KOPT-K1 (cell line): ENCODE results near the gene MYBBP1A.
A peak's percentile ranks its signal among the peaks of the same experiment; 100 is the strongest.
"Not testable (repeated sequence)": the region's sequence is repeated elsewhere in the genome, so short reads cannot be mapped to it uniquely, and the experiment has no call there.

Source experiments
- H3K27ac ChIP-seq: fragments of 200-600 bp; sonication (generic); 2 replicates; pipeline ENCODE4 v1.5.1; 2016; ENCODE audit warnings: antibody characterized with exemption, mild to moderate bottlenecking, low read depth, low read length; ENCODE audit not compliant: poor library complexity, severe bottlenecking
- H3K36me3 ChIP-seq: fragments of 200-600 bp; sonication (generic); 2 replicates; pipeline ENCODE4 v1.5.1; 2017; ENCODE audit warnings: antibody characterized with exemption, mild to moderate bottlenecking, low read length, moderate library complexity; ENCODE audit not compliant: insufficient read depth
- H3K9me3 ChIP-seq: fragments of 200-600 bp; sonication (generic); 2 replicates; pipeline ENCODE4 v1.5.1; 2017; ENCODE audit warnings: antibody characterized with exemption, low read length, mild to moderate bottlenecking; ENCODE audit not compliant: insufficient read depth, poor library complexity, severe bottlenecking

MYBBP1A gene

GRCh38 chr17:4554997-4555799, at the start of gene MYBBP1A:
Gene MYBBP1A, minus strand, starts transcription at chr17:4555384. Its CDS starts 60 bp downstream, at chr17:4555324.
- H3K27ac ChIP-seq = peak within 1 kb of the TSS; percentile 86

GRCh38 chr17:4604736-4605135, 49.6 kb upstream of the MYBBP1A start:
- not testable (repeated sequence) for H3K27ac ChIP-seq, H3K9me3 ChIP-seq, H3K36me3 ChIP-seq

More at GRCh38 chr17:4554997-4555799, at the start of gene MYBBP1A:
- Histone ChIP-seq H3K9me3 (no peaks in the 10 kb centered on the region), H3K36me3 (peaks cover 38% of the 10 kb centered on the region)

DNA sequence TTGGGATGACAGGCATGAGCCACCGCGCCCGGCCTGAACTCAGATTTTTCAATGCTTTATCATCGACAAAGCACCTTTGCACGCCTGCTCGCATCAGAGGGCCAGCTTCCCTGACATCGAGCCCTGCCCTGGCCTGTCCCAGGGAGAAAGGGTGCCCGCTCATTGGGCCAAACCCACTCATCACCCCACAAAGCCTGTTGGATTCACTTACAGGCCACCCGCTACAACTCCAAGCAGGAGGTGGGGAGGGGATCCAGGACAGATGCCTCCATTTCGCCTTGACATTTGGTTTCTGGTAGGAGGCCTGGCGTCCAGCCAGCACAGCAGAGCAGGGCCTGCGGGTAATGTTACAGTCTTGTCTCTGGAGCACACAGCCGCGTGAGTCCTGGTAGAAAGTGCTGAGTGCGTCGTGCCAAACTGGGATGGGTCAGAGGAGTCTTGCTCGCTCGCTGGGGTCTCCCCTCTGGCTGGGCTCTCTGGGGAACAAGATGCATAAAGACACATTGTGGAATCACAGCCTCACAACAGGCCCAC, 49.0 kb upstream of the MYBBP1A start:
- Histone ChIP-seq H3K27ac (no peak overlapping the region), H3K36me3 (no peaks in the 10 kb centered on the region), H3K9me3 (no peaks in the 10 kb centered on the region)

DNA sequence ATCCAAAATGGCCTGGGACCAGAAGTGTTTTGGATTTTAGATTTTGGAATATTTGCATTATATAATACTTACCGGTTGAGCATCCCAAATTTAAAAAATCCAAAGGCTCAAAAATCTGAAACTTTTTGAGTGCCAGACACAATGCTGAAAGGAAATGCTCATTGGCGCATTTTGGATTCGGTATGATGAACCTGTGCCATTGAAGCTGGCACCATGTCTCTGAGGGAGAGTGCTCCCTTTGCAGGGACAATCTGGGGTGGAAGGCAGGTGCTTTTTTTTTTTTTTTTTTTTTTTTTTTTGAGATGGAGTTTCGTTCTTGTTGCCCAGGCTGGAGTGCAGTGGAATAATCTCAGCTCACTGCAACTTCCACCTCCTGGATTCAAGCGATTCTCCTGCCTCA, 46.9 kb upstream of the MYBBP1A start:
- Histone ChIP-seq H3K9me3 (no peaks in the 10 kb centered on the region), H3K27ac (no peak overlapping the region), H3K36me3 (no peaks in the 10 kb centered on the region)

DNA sequence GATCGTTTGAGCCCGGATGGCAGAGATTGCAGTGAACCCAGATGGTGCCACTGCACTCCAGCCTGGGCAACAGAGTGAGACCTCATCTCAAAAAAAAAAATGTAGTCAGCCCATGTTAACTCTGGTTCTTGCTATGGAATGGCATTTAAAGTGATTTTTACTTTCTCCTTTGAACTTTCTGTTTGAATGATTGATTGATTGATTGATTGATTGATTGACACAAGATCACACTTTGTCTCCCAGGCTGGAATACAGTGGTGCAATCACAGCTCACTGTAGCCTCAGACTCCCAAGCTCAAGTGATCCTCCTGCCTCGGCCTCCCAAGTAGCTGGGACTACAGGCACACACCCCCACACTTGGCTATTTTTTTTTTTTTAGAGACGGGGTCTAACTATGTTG, 46.1 kb upstream of the MYBBP1A start:
- no peaks in the 10 kb centered on the region for H3K36me3 ChIP-seq
- H3K9me3 ChIP-seq = no peaks in the 10 kb centered on the region

DNA sequence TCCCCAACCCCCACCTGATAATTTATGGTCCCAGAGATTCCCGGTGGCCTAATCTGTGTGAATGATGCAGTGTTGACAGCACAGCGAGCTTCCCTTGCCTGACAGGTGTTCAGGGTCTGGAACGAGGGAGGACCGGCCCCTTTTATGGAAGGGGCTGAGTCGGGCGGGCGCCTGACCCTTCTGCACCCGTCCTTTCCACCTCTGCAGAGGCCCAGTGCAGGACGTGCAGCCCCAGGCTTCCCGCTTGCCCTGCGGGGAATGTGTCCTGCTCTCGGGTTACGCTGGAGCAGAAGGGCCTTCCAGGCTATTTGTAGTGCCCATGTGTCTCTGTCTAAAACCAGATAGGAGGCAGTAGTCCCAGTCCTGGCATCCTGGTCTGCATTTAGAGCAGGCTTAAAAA, 45.4 kb upstream of the MYBBP1A start:
- Histone ChIP-seq H3K27ac (no peak overlapping the region), H3K36me3 (no peaks in the 10 kb centered on the region), H3K9me3 (no peaks in the 10 kb centered on the region)

More for the DNA sequence above, 46.1 kb upstream of the MYBBP1A start:
- H3K27ac ChIP-seq = no peak overlapping the region

DNA sequence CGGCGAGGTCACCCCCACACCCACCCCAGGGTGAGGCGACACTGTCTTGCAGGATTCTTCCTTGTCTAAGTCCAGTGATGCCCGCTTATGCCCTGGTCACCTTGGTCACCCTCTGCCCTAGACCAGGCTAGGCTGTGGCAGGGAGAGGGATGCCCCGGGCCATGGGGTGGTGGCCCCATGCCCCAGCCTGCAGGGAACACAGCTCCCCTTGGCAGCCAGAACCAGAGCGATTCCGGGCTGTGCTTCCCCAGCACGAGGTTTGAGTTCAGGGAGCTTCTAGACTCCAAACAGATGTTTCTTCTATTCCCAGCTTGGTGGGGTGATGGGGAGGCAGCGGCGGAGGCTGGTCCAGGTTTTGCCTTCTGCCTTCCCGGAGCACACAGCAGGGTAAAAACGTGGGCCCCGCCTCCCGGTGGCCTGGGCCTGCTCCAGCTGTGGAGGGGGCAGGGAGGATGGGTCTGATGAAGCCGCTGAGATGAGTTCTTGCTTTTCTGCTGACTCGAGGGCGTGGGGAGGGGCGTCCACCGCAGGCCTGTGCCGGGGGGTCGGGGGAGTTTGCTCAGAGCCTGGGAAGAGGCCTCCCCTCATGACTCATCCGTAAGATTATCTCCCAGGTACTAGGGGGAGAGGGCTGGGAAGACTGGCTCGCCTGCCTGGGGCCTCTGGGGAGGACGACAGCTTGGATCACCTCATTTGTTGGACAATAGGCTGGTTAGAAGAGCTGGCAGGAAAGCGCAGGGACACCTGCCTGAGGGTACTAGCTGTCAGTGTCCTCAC, 44.5 kb upstream of the MYBBP1A start:
- H3K9me3 ChIP-seq = no peaks in the 10 kb centered on the region
- H3K36me3 ChIP-seq = no peaks in the 10 kb centered on the region
- H3K27ac ChIP-seq = no peak overlapping the region

DNA sequence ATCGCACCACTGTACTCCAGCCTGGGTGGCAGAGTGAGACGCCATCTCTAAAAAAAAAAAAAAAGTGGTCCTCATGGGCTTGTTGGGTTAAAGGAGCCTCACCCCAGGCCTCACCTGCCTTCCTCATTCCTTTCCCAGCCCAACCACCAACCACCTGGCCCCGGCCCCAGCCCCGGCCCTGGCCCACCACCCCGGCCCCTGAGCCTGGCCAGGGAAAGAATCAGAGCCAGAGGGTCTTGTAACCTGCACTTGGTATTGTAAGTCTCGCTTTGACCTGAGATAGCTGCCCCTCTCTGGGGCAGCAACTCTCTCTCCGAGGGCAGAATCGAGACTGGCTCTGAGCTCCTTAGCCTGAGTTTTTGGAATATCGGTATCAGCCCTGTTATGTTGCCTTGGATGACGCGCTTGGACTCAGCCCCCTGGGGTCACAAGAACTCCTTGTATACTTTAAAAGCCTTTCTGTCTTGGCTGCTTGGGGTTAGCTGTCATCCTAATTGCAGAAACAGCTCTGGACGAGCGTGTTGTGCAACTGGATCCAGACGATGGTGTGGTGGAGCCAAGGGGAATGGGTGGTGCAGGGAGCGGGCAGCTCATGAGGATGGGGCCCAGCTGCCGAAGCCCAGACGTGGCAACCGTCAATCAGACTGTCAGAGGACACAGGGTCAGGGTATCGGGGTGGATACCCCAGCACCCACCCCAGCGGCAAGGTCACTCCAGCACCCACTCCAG, 43.8 kb upstream of the MYBBP1A start:
- no peaks in the 10 kb centered on the region for H3K36me3 ChIP-seq
- H3K27ac ChIP-seq = no peak overlapping the region

DNA sequence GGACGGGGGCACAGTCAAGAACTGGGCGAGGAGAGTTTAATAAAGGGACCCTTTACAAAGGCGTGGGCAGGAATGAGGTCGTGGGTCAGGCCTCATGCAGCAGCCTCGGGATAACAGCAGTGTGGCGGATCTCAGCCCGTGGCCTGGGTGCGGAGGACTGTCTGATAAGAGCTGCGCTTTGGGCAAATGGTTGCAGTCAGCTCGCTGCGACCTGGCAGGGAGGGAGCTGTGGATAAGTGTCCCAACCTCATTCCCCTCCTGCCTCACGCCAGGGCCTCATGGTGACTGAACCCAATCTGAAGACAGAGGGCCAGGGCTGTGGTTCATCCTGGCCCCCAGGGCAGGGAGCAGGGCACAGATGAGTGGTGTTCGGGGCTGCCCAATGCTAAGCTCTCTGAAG, 42.8 kb upstream of the MYBBP1A start:
- H3K9me3 ChIP-seq = no peaks in the 10 kb centered on the region
- no peak overlapping the region for H3K27ac ChIP-seq
- H3K36me3 ChIP-seq = no peaks in the 10 kb centered on the region

More for the DNA sequence above, 43.8 kb upstream of the MYBBP1A start:
- no peaks in the 10 kb centered on the region for H3K9me3 ChIP-seq

DNA sequence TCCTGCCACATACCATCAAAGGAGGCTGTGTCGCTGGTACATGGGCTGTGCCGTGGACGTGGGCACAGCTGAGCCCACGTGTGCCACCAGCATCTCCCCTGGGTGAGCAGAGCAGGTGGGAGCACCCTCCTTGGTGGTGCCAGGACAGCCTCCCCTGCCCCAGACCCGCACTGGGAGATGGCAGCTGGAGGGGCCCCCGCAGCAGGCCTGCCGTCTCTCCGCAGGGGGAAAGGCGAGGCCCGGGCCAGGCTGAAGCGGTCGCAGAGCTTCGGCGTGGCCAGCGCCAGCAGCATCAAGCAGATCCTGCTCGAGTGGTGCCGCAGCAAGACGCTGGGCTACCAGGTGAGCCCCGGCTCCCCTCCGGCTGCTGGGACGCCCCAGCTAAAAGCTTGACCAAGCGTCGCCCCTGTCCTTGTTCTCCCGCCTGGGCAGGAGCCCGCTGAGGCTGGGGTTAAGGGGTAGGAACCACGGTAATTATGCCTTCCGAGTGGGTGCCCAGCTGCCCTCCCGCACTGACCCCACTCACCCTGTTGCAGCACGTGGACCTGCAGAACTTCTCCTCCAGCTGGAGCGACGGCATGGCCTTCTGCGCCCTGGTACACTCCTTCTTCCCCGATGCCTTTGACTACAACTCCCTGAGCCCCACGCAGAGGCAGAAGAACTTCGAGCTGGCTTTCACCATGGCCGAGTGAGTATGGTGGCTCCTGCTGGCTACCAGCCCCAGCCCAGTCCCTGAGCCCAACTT, 41.6 kb upstream of the MYBBP1A start:
- Histone ChIP-seq H3K36me3 (no peaks in the 10 kb centered on the region), H3K27ac (no peak overlapping the region), H3K9me3 (no peaks in the 10 kb centered on the region)

GRCh38 chr17:4595685-4596342, 40.6 kb upstream of the MYBBP1A start:
- H3K9me3 ChIP-seq, H3K27ac ChIP-seq, H3K36me3 ChIP-seq: not testable (repeated sequence)

- no peaks in the 10 kb centered on the region for H3K36me3 ChIP-seq
- H3K27ac ChIP-seq = no peak overlapping the region
- no peaks in the 10 kb centered on the region for H3K9me3 ChIP-seq
Measured at GRCh38 chr17:4594931-4595684, 39.9 kb upstream of the MYBBP1A start.

- no peak overlapping the region for H3K27ac ChIP-seq
- no peaks in the 10 kb centered on the region for H3K9me3 ChIP-seq
- H3K36me3 ChIP-seq = no peaks in the 10 kb centered on the region
Measured at GRCh38 chr17:4594406-4594805, 39.2 kb upstream of the MYBBP1A start.
